GM12878 (cell line): ENCODE data around the gene PIK3R5. TPM values are rescaled to one million over a fixed set of nuclear protein-coding genes. Genes with fewer than 3 reads are reported as not detected.

ENCODE experiments used
- BHLHE40 ChIP-seq, 2 experiments: fragments of 450-650 bp in 1 of 2; IDR thresholded peaks; 2 replicates each; pipeline ENCODE4 v1.6.1; 2011 to 2017; ENCODE audit warnings: low read depth in 2 of 2, borderline replicate concordance in 1 of 2, improper control_type of control experiment in 1 of 2, low read length in 1 of 2, mild to moderate bottlenecking in 1 of 2
- BRCA1 ChIP-seq: IDR thresholded peaks from 2 replicates; pipeline ENCODE4 v1.6.1; 2011; ENCODE audit warnings: low read depth, low read length, improper control_type of control experiment
- CBX5 ChIP-seq: sonication (generic); IDR thresholded peaks from 2 replicates; pipeline ENCODE4 v1.6.1; 2016; ENCODE audit warnings: low read depth, moderate library complexity, mild to moderate bottlenecking, inconsistent platforms
- CHD4 ChIP-seq: fragments of 200-600 bp; sonication (generic); IDR thresholded peaks from 2 replicates; pipeline ENCODE4 v1.6.1; 2016; ENCODE audit warnings: mild to moderate bottlenecking
- HDAC2 ChIP-seq: fragments of 200-600 bp; sonication (generic); IDR thresholded peaks from 2 replicates; pipeline ENCODE4 v1.6.1; 2017
- HDAC6 ChIP-seq: fragments of 200-600 bp; sonication (generic); IDR thresholded peaks from one replicate; pipeline ENCODE4 v1.8.0; 2017; ENCODE audit warnings: antibody characterized with exemption; ENCODE audit not compliant: unreplicated experiment
- IKZF2 ChIP-seq, 2 experiments: fragments of 450-650 bp; IDR thresholded peaks; 2 replicates each; pipeline ENCODE4 v1.6.1; 2017; ENCODE audit warnings: mild to moderate bottlenecking in 2 of 2, moderate library complexity in 2 of 2
- JUND ChIP-seq: IDR thresholded peaks from 2 replicates; pipeline ENCODE4 v1.6.1; 2012; ENCODE audit warnings: low read depth, mild to moderate bottlenecking, low read length, improper control_type of control experiment, moderate library complexity
- KDM1A ChIP-seq: fragments of 200-600 bp; sonication (generic); IDR thresholded peaks from 2 replicates; pipeline ENCODE4 v1.6.1; 2016; ENCODE audit warnings: borderline replicate concordance
- LARP7 ChIP-seq: fragments of 450-650 bp; IDR thresholded peaks from 2 replicates; pipeline ENCODE4 v1.6.1; 2017; ENCODE audit warnings: mild to moderate bottlenecking
- MEF2A ChIP-seq: IDR thresholded peaks from 2 replicates; pipeline ENCODE4 v1.6.1; 2011; ENCODE audit warnings: low read depth, mild to moderate bottlenecking, low read length, moderate library complexity; ENCODE audit not compliant: insufficient read depth
- MEF2B ChIP-seq: fragments of 450-650 bp; IDR thresholded peaks from 2 replicates; pipeline ENCODE4 v1.6.1; 2018; ENCODE audit warnings: mild to moderate bottlenecking, moderate library complexity; ENCODE audit not compliant: partially characterized antibody, poor library complexity, severe bottlenecking
- MYB ChIP-seq: fragments of 150-350 bp; IDR thresholded peaks from 2 replicates; pipeline ENCODE4 v1.6.1; 2014; ENCODE audit warnings: mild to moderate bottlenecking, low read depth, low read length, borderline replicate concordance
- NFYA ChIP-seq: IDR thresholded peaks from 2 replicates; pipeline ENCODE4 v1.6.1; 2011; ENCODE audit warnings: low read depth, mild to moderate bottlenecking, low read length, improper control_type of control experiment, borderline replicate concordance
- NR2F1 ChIP-seq: fragments of 450-650 bp; conservative IDR thresholded peaks from 2 replicates; pipeline ENCODE4 v1.6.1; 2017; ENCODE audit warnings: mild to moderate bottlenecking
- PAX8 ChIP-seq: fragments of 450-650 bp; IDR thresholded peaks from 2 replicates; pipeline ENCODE4 v1.6.1; 2017; ENCODE audit warnings: mild to moderate bottlenecking, moderate library complexity
- PKNOX1 ChIP-seq: fragments of 450-650 bp; IDR thresholded peaks from 2 replicates; pipeline ENCODE4 v1.6.1; 2016; ENCODE audit warnings: mild to moderate bottlenecking
- PML ChIP-seq: IDR thresholded peaks from 2 replicates; pipeline ENCODE4 v1.6.1; 2012; ENCODE audit warnings: low read length, inconsistent platforms
- POLR2AphosphoS2 ChIP-seq: IDR thresholded peaks from 2 replicates; pipeline ENCODE4 v1.6.1; 2011; ENCODE audit warnings: low read depth, mild to moderate bottlenecking, low read length, improper control_type of control experiment, moderate library complexity
- SMARCA5 ChIP-seq: fragments of 450-650 bp; IDR thresholded peaks from 2 replicates; pipeline ENCODE4 v1.6.1; 2017; ENCODE audit warnings: mild to moderate bottlenecking
- SP1 ChIP-seq: IDR thresholded peaks from one replicate; pipeline ENCODE4 v1.6.1; 2011; ENCODE audit warnings: low read depth, low read length
- SRF ChIP-seq, 2 experiments: IDR thresholded peaks; 2 replicates each; pipeline ENCODE4 v1.6.1; 2011; ENCODE audit warnings: low read depth in 2 of 2, low read length in 2 of 2, mild to moderate bottlenecking in 1 of 2, moderate library complexity in 1 of 2
- TBL1XR1 ChIP-seq: IDR thresholded peaks from 2 replicates; pipeline ENCODE4 v1.6.1; 2012; ENCODE audit warnings: low read depth, low read length, improper control_type of control experiment
- TCF7 ChIP-seq: IDR thresholded peaks from 2 replicates; pipeline ENCODE4 v1.6.1; 2014; ENCODE audit warnings: antibody characterized with exemption, borderline replicate concordance
- WRNIP1 ChIP-seq: IDR thresholded peaks from 2 replicates; pipeline ENCODE4 v1.6.1; 2011; ENCODE audit warnings: low read depth, low read length, improper control_type of control experiment, borderline replicate concordance
- ZNF24 ChIP-seq: fragments of 450-650 bp; IDR thresholded peaks from 2 replicates; pipeline ENCODE4 v1.6.1; 2017; ENCODE audit warnings: antibody characterized with exemption, mild to moderate bottlenecking
- polyA plus RNA-seq, 11 experiments: library from polyadenylated mRNA; depleted of rRNA in 4 of 11; unstranded in 6 of 11; stranded (reverse) in 5 of 11; fragments of >200 nt; fragmentation: Nextera tagmentation in 4 of 11; fragmentation: Illumina TruSeq in 1 of 11; extraction: Ambion mirVana in 4 of 11; extraction: Trizol in 1 of 11; gene quantifications; 1 replicate in 1 of 11; 2 replicates in 10 of 11; pipeline versions ENCODE4 v1.2.1 to v1.2.3, GENCODE V29; 2011 to 2016; ENCODE audit warnings: inconsistent platforms in 2 of 11, missing spikeins in 2 of 11, low read depth in 1 of 11
- total RNA-seq, 4 experiments: library from RNA; depleted of rRNA in 3 of 4; stranded (reverse); fragments of >200 nt in 3 of 4; fragmentation: Illumina TruSeq in 1 of 4; extraction: Trizol in 1 of 4; gene quantifications; 2 replicates each; pipeline versions ENCODE4 v1.2.1 to v1.2.3, GENCODE V29; 2013 to 2021
- TF ChIP-seq, protein P1 (sequence below): IDR thresholded peaks from 2 replicates; pipeline ENCODE4 v1.6.1; 2012; ENCODE audit warnings: low read depth, low read length, improper control_type of control experiment
- TF ChIP-seq, protein P2 (sequence below): fragments of 450-650 bp; formaldehyde crosslinking; IDR thresholded peaks from 2 replicates; pipeline ENCODE4 v1.5.0; 2022; ENCODE audit warnings: mild to moderate bottlenecking, missing genetic modification characterization

PIK3R5 gene
- total and polyA plus RNA-seq, 10 of the 15 experiments (the other 5 are each of a cell fraction or from before 2014, with no cell fraction given) = 9.5 to 50.8 (median 35.5) TPM

DNA sequence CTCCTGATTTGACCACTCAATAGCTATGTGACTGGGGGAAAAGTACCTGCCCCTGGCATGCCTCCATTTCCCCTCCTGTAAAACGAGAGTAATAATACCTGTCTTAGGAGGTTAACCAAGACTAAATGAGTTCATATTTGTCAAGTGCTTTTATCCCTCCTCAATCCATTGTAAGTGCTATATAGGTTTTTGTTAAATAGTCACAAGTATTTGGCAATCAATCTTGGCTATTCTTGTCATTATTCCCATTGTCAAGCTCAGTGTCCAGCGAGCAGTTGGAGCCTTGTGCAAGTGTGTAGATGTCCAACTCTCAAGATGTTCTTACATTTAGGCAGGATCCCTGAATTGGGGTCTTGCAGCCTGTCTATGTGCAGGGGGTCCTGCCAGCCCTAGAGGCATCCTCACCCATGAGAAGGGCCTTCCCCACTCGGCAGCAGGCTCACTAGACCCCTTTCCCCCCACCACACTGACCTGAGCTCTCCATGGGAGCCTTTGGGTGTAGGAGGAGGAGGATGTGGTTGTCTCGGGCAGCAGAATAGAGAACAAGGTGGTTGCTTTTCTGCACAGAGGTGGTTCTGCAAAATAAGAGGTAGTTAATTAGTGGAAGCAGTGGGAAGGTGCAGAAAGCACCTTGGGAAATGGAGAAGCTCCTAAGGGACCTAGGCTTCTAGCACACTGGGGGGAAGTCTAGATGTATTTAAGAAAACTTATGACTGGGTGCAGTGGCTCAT lies 116.0 kb downstream of the PIK3R5 start (continued):
- TF ChIP-seq, protein P1, sequence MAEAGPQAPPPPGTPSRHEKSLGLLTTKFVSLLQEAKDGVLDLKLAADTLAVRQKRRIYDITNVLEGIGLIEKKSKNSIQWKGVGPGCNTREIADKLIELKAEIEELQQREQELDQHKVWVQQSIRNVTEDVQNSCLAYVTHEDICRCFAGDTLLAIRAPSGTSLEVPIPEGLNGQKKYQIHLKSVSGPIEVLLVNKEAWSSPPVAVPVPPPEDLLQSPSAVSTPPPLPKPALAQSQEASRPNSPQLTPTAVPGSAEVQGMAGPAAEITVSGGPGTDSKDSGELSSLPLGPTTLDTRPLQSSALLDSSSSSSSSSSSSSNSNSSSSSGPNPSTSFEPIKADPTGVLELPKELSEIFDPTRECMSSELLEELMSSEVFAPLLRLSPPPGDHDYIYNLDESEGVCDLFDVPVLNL = no peak
- TF ChIP-seq NFYA = no peak
- no peak for TF ChIP-seq PAX8
- no peak for TF ChIP-seq LARP7
- no peak for TF ChIP-seq SP1
- peak; percentile 90 to 94 for TF ChIP-seq IKZF2 (IDR thresholded peaks at IDR 0.05)
- no peak for TF ChIP-seq MYB
- peak; percentile 7; the same call in 1 of the 2 replicates for TF ChIP-seq ZNF24
- no peak for TF ChIP-seq CHD4
- no peak for TF ChIP-seq WRNIP1
- no peak for TF ChIP-seq PKNOX1
- peak; percentile 97 for TF ChIP-seq MEF2B
- peak; percentile 51; the same call in 1 of the 2 replicates for TF ChIP-seq PML
- no peak for TF ChIP-seq MEF2A
- TF ChIP-seq JUND = no peak
- TF ChIP-seq BHLHE40 (IDR thresholded peaks at IDR 0.05; ENCODE audit: borderline replicate concordance in 1 of 2, low read depth in 2 of 2, low read length in 1 of 2) = peak in 1 of 2 experiments; percentile 51; a peak in 1 of 4 replicates
- no peak for TF ChIP-seq KDM1A
- 0 out of 2 replicates have a peak, but pooled peaks have one; percentile 11 for TF ChIP-seq SMARCA5
- TF ChIP-seq, protein P2, sequence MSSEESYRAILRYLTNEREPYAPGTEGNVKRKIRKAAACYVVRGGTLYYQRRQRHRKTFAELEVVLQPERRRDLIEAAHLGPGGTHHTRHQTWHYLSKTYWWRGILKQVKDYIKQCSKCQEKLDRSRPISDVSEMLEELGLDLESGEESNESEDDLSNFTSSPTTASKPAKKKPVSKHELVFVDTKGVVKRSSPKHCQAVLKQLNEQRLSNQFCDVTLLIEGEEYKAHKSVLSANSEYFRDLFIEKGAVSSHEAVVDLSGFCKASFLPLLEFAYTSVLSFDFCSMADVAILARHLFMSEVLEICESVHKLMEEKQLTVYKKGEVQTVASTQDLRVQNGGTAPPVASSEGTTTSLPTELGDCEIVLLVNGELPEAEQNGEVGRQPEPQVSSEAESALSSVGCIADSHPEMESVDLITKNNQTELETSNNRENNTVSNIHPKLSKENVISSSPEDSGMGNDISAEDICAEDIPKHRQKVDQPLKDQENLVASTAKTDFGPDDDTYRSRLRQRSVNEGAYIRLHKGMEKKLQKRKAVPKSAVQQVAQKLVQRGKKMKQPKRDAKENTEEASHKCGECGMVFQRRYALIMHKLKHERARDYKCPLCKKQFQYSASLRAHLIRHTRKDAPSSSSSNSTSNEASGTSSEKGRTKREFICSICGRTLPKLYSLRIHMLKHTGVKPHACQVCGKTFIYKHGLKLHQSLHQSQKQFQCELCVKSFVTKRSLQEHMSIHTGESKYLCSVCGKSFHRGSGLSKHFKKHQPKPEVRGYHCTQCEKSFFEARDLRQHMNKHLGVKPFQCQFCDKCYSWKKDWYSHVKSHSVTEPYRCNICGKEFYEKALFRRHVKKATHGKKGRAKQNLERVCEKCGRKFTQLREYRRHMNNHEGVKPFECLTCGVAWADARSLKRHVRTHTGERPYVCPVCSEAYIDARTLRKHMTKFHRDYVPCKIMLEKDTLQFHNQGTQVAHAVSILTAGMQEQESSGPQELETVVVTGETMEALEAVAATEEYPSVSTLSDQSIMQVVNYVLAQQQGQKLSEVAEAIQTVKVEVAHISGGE (CRISPR knock-in tag) = no peak
- TF ChIP-seq TBL1XR1 = no peak
- TF ChIP-seq CBX5 = no peak
- TF ChIP-seq SRF (IDR thresholded peaks at IDR 0.05; ENCODE audit: low read depth in 2 of 2, low read length in 2 of 2) = no peak
- TF ChIP-seq BRCA1 = no peak
- no peak for TF ChIP-seq HDAC6
- no peak for TF ChIP-seq TCF7
- TF ChIP-seq NR2F1 = peak; percentile 43; the same call in 1 of the 2 replicates
- 0 out of 2 replicates have a peak, but pooled peaks have one; percentile 2 for TF ChIP-seq POLR2AphosphoS2
- no peak for TF ChIP-seq HDAC2
